Common myeloid progenitor, CD34-positive (primary cell): ENCODE results near the gene SUPT20HL1.

Source experiments
- CTCF ChIA-PET: fragments of 350-600 bp; sonication (Branson Sonifier 250); formaldehyde crosslinking; loops from one replicate; lab custom pipeline; 2021; ENCODE audit warnings: antibody characterized with exemption; lab: Charles Lee
- POLR2A ChIA-PET: fragments of 350-600 bp; sonication (Branson Sonifier 250); formaldehyde crosslinking; loops from one replicate; lab custom pipeline; 2021; ENCODE audit warnings: antibody characterized with exemption; lab: Charles Lee
- DNase-seq, 3 donors: peaks; one replicate each; pipeline versions ENCODE4 v3.0.0 to v3.0.0-alpha.2; 2013
- H3K27ac ChIP-seq, 2 experiments: 1 replicate in 1 of 2; 2 replicates in 1 of 2; pipeline ENCODE4 v1.7.0; 2013; ENCODE audit warnings: inconsistent platforms in 2 of 2, low read length in 2 of 2, mild to moderate bottlenecking in 2 of 2, low read depth in 1 of 2, moderate library complexity in 1 of 2; ENCODE audit not compliant: severe bottlenecking in 2 of 2, insufficient read depth in 1 of 2, poor library complexity in 1 of 2
- H3K27me3 ChIP-seq, 5 experiments: replicated peaks in 2 of 5; 1 replicate in 3 of 5; 2 replicates in 2 of 5; pipeline versions ENCODE4 v1.6.1 to v1.7.0; 2013; ENCODE audit warnings: low read length in 4 of 5, mild to moderate bottlenecking in 2 of 5, moderate library complexity in 2 of 5, inconsistent platforms in 1 of 5; ENCODE audit not compliant: insufficient read depth in 5 of 5, control insufficient read depth in 4 of 5
- H3K36me3 ChIP-seq, 4 experiments: 1 replicate in 2 of 4; 2 replicates in 2 of 4; pipeline versions ENCODE4 v1.6.1 to v1.7.0; 2013; ENCODE audit warnings: low read length in 3 of 4, control low read depth in 1 of 4, mild to moderate bottlenecking in 1 of 4; ENCODE audit not compliant: control insufficient read depth in 4 of 4, insufficient read depth in 4 of 4
- H3K4me1 ChIP-seq, 4 experiments: 1 replicate in 3 of 4; 2 replicates in 1 of 4; pipeline versions ENCODE4 v1.6.1 to v1.7.1; 2013; ENCODE audit warnings: low read length in 3 of 4, mild to moderate bottlenecking in 3 of 4, control low read depth in 1 of 4, inconsistent platforms in 1 of 4, moderate library complexity in 1 of 4; ENCODE audit not compliant: control insufficient read depth in 4 of 4, insufficient read depth in 4 of 4; ENCODE audit errors: control extremely low read depth in 1 of 4
- H3K4me3 ChIP-seq, 7 experiments: 1 replicate in 4 of 7; 2 replicates in 3 of 7; pipeline versions ENCODE4 v1.5.1 to v1.7.0; 2013; ENCODE audit warnings: mild to moderate bottlenecking in 7 of 7, low read length in 6 of 7, moderate library complexity in 6 of 7, inconsistent platforms in 2 of 7, low read depth in 2 of 7, control low read depth in 1 of 7; ENCODE audit not compliant: insufficient read depth in 4 of 7, control insufficient read depth in 1 of 7; ENCODE audit errors: extremely low read depth in 1 of 7
- H3K9me3 ChIP-seq, 5 experiments: 1 replicate in 4 of 5; 2 replicates in 1 of 5; pipeline versions ENCODE4 v1.6.1 to v1.7.1; 2013; ENCODE audit warnings: low read length in 4 of 5, mild to moderate bottlenecking in 2 of 5, inconsistent platforms in 1 of 5, low read depth in 1 of 5, moderate library complexity in 1 of 5; ENCODE audit not compliant: control insufficient read depth in 4 of 5, insufficient read depth in 2 of 5; ENCODE audit errors: control extremely low read depth in 1 of 5
- WGBS: methylation state at CpG from one replicate; pipeline ENCODE4 v1.1.5; 2013; ENCODE audit not compliant: insufficient coverage; 5-methylcytosine and 5-hydroxymethylcytosine counted together

Gene SUPT20HL1

GRCh38 chrX:24369816-24370215, 9.4 kb downstream of the SUPT20HL1 start:
- H3K27ac ChIP-seq = no peak overlapping the region
- H3K36me3 ChIP-seq = no peaks in the 10 kb centered on the region
- H3K4me1 ChIP-seq = peaks cover 0 to 7% (median 1%) of the 10 kb centered on the region in 4 experiments
- ChIA-PET POLR2A (interaction anchor here (0.7 kb wide), 1 partner anchor 392 kb away, joined by 4 read pairs; no protein-coding TSS in a partner anchor), CTCF (interaction anchor here (1.8 to 4.3 kb wide), 4 partner anchors 11 to 130 kb away, joined by 6 to 38 read pairs (median 11); no protein-coding TSS in a partner anchor)
- 42% methylated on average over 1 of the region's 1 CpG for WGBS
- no peak overlapping the region for H3K4me3 ChIP-seq
- H3K9me3 ChIP-seq = no peaks in the 10 kb centered on the region
- peaks cover 0 to 32% (median 0%) of the 10 kb centered on the region in 5 experiments for H3K27me3 ChIP-seq
- DNase-seq = no peak

GRCh38 chrX:24371391-24371972, 11.0 kb downstream of the SUPT20HL1 start:
- POLR2A ChIA-PET = no interaction called here
- WGBS = 16% methylated on average over 14 of the region's 14 CpGs
- Histone ChIP-seq H3K4me1 (peaks cover 0 to 10% (median 1%) of the 10 kb centered on the region in 4 experiments), H3K27me3 (peaks cover 0 to 32% (median 0%) of the 10 kb centered on the region in 5 experiments), H3K9me3 (no peaks in the 10 kb centered on the region), H3K36me3 (no peaks in the 10 kb centered on the region), H3K27ac (no peak overlapping the region), H3K4me3 (peak overlapping the region in 4 of 7 experiments; percentile 2 to 54 (median 35))
- CTCF ChIA-PET = interaction anchor here (0.6 to 4.3 kb wide), 12 partner anchors 10 to 165 kb away, joined by 3 to 38 read pairs (median 4); no protein-coding TSS in a partner anchor
- peak; percentile 60 to 82 (median 74) for DNase-seq

- ChIA-PET CTCF (interaction anchor here (0.6 to 4.3 kb wide), 10 partner anchors 9 to 164 kb away, joined by 3 to 38 read pairs (median 4); no protein-coding TSS in a partner anchor), POLR2A (interaction anchor here (0.7 kb wide), 1 partner anchor 117 kb away, joined by 3 read pairs; no protein-coding TSS in a partner anchor)
- peaks cover 0 to 10% (median 1%) of the 10 kb centered on the region in 4 experiments for H3K4me1 ChIP-seq
- no peak overlapping the region for H3K27ac ChIP-seq
- DNase-seq = peak in 1 of 3 donors; percentile 5
- 72% methylated on average over 6 of the region's 29 CpGs for WGBS
- H3K9me3 ChIP-seq = no peaks in the 10 kb centered on the region
- H3K27me3 ChIP-seq = peaks cover 0 to 37% (median 0%) of the 10 kb centered on the region in 5 experiments
- H3K4me3 ChIP-seq = peak overlapping the region in 1 of 7 experiments; percentile 10
- no peaks in the 10 kb centered on the region for H3K36me3 ChIP-seq
Observed at GRCh38 chrX:24372021-24372763, 11.8 kb downstream of the SUPT20HL1 start.

DNA sequence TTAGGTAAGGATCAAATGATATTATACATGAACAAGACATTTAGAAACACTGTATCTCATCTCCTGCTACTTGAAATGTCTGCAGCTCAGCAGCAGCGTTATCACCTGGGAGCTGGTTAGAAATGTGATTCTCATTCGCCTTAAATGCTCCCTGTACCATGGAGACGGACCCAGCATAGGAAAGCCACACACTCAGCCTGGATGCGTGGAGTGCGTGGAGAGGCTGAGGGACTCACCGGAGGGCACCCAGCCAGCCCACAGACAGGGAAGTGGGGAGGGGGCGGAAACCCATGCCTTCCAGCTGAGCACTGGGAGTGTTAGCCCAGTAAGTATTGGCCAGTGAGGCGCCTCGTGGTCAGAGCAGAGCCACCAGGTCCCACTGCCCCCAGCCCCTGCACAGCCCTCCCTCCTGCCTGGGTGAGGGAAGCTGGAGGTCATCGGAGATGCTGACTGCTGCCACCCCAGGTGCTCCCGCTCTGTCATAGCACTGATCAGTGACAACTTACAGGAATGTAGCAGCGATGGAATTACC, 15.2 kb downstream of the SUPT20HL1 start:
- POLR2A ChIA-PET = interaction anchor here (0.5 kb wide), 1 partner anchor 54 kb away, joined by 6 read pairs; no protein-coding TSS in a partner anchor
- no peak overlapping the region for H3K4me3 ChIP-seq
- H3K27me3 ChIP-seq = peaks cover 0 to 50% (median 0%) of the 10 kb centered on the region in 5 experiments
- H3K36me3 ChIP-seq = no peaks in the 10 kb centered on the region
- peaks cover 0 to 10% (median 1%) of the 10 kb centered on the region in 4 experiments for H3K4me1 ChIP-seq
- H3K27ac ChIP-seq = no peak overlapping the region
- WGBS = 31% methylated on average over 10 of the region's 12 CpGs
- H3K9me3 ChIP-seq = no peaks in the 10 kb centered on the region
- DNase-seq = peak in 1 of 3 donors; percentile 12
- CTCF ChIA-PET = no interaction called here

- Histone ChIP-seq H3K4me3 (no peak overlapping the region), H3K27me3 (peaks cover 0 to 44% (median 0%) of the 10 kb centered on the region in 5 experiments), H3K36me3 (no peaks in the 10 kb centered on the region), H3K4me1 (peaks cover 0 to 7% (median 1%) of the 10 kb centered on the region in 4 experiments), H3K9me3 (no peaks in the 10 kb centered on the region), H3K27ac (no peak overlapping the region)
- POLR2A ChIA-PET = no interaction called here
- CTCF ChIA-PET = no interaction called here
- 77% methylated on average over 3 of the region's 3 CpGs for WGBS
- no peak for DNase-seq
Observed at GRCh38 chrX:24376403-24376802, 16.0 kb downstream of the SUPT20HL1 start.

GRCh38 chrX:24377195-24377594, 16.8 kb downstream of the SUPT20HL1 start:
- Histone ChIP-seq H3K9me3 (no peaks in the 10 kb centered on the region), H3K27me3 (peaks cover 0 to 36% (median 0%) of the 10 kb centered on the region in 5 experiments), H3K4me1 (peaks cover 0 to 3% (median 0%) of the 10 kb centered on the region in 4 experiments), H3K36me3 (no peaks in the 10 kb centered on the region), H3K27ac (no peak overlapping the region), H3K4me3 (no peak overlapping the region)
- ChIA-PET CTCF (no interaction called here), POLR2A (no interaction called here)
- DNase-seq = no peak
- no CpG with 5 or more reads among the region's 2 CpGs for WGBS
